NCI-H1092 treated with DMSO at 0.1 percent for 48 hours (cell line): ENCODE data around the gene TTLL10.
"Not testable (repeated sequence)": the region's sequence is repeated elsewhere in the genome, so short reads cannot be mapped to it uniquely, and the experiment has no call there.

Experiments used
- DNase-seq: peaks from one replicate; lab custom pipeline; 2025; lab: John Stamatoyannopoulos, UW

TTLL10 gene

DNA sequence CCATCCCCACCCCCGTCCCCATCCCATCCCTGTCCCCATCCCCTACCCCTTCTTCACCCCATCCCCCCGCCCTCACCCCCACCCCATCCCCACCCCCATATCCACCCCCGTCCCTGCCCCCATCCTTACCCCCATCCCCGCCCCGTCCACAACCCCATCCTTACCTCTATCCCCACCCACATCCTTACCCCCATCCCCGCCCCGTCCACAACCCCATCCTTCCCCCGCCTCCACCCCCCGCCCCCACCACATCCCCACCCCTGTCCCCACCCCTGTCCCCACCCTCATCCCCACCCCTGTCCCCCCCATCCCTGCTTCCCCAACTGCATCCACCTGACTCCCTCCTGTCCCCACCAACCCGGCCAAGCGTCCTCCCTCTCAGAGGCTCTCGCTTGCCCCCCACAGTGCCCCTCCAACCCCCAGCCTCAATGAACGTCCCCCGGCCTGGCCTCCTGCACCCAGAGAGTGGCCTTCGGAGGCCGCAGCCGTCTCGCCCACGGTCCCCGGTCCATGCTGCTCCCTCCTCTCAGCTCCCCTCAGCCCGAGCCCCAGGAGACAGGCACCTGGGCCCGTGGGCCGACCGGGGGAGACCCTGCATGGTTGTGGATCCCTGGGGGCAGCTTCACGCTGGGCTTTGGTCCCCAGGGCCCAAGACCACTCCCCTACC lies 32.3 kb upstream of the TTLL10 start:
- no peak for DNase-seq

DNA sequence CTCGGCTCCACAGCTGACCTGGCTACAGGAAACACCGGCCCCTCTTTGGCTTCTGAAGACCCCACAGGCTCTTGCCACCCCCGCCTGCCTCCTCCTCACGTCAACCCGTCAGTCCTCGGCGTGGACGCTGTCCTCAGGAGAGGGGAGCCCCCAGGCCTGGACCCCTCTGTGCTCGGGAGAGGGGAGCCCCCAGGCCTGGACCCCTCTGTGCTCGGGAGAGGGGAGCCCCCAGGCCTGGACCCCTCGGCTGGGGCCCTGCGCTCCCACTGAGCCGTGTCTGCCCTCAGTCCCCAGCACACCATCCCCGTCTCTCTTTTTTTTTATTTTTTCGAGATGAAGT lies 31.8 kb upstream of the TTLL10 start:
- no peak for DNase-seq

DNA sequence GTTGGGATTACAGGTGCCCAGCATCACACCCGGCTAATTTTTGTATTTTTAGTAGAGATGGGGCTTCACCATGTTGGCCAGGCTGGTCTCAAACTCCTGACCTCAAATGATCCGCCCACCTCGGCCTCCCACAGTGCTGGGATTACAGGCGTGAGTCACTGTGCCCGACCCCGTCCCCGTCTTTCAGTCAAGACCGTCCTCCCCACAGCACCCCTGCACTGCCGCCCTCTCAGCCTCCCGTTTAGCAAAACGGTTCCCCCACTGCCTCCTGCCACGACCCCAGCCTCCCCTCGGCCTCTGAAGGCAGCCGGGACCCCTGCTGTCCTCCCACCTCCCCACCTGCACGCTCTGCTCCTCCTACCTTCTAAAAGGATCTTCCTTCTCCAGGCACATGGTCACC lies 31.3 kb upstream of the TTLL10 start:
- not testable (repeated sequence) for DNase-seq

DNA sequence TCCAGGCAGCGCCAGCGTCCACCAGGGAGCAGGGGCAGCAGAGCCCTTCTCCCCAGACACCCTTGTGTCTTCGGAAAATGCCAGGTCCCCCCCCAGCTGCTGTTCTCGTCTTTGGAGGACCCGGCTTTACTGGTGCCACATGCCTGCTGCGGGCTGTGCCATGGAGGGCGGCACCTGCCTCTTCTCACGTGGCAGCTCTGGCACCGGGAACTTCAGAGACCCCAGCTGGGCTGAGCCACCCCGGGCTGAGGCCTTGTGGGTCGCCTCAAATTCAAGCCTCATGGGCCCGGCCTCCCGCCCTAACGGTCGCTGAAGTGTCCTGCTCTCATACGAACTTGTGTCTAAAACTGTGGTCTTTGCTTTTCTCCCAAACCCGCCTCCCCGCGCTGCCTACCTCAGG lies 30.8 kb upstream of the TTLL10 start:
- DNase-seq: no peak

DNA sequence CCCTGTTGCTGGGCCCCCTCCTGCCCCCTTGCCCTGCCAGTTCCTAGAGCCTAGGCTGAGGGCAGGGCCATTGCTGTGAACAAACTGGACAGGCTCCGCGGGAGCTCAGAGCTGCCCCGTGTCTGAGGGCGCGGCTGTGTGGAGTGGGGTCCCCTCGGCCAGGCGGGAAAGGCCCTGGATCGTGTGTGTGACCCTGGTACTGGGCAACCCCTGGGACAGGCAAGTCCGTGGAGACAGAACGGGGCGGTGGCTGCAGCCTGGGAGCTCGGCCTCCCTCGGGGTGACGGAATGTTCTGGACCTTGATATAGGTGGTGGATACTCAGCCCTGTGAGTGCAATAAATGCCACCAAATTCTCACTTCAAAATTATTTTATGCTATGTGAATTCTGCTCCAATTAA lies 30.0 kb upstream of the TTLL10 start:
- DNase-seq: no peak

DNA sequence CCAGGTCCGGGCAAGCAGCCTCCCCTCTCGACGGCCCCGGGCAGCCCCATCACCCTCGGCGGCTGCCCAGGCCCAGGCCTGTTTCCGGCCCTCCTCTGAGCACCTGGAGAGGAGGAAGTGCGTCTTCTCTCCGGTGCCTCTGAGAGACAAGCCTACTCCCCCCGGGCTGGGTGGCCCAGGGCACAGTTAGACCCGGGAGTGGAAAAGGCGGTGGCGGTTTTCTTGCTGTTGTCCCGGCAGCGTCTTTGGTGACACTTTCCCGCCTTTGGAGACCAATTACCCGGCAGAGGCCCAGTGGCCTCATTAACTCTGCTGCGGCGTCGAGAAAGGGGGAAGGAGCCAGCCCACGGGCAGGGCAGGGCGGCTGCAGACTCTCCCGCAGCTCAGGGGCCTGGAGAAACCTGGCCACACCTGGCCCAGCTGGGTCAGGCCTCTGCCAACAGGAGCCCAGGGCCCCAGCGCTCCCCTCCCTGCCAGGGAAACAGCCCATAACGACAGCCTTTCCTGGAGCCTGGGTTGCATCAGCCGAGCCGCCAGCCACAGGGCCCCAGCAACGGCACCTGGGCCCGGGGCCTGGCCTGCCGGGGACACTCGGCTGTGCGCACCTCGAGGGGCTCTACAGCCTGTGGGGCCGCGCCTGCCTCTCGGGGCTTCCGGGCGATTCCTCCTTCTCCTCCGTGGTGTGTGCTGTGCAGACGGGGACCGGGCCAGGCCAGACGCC lies 29.4 kb upstream of the TTLL10 start:
- DNase-seq: no peak

DNA sequence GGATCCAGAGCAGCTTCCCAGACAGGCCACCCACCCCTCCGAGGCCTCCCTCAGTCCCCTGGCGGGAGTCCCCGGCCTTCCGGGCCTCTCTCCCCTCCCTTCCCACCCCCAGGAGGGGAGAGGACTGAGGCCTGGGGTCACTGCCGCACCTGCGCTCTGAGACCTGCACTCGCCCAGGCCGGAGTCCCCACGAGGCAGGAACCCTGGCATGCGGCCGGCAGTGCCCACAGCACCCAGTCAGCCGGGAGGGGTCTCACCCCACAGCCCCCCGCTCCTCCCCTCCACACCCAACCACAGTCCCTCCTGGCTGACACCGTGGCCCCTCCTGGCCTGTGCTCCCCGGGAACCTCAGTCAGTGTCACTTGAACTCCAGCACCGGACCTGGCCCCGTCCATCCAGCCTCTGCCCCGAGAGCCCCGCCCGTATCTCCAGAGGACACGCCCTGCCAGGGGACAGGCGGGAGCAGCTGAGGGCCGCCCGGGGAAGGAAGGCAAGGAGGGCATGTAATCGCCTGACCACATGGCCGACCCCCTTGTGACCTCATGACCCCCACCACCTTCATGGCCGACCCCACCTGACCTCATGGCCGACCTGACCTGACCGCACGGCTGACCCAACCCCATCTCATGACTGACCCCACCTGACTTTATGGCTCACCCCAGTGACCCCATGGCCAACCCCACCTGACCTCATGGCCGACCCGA lies 28.7 kb upstream of the TTLL10 start:
- DNase-seq: no peak

DNA sequence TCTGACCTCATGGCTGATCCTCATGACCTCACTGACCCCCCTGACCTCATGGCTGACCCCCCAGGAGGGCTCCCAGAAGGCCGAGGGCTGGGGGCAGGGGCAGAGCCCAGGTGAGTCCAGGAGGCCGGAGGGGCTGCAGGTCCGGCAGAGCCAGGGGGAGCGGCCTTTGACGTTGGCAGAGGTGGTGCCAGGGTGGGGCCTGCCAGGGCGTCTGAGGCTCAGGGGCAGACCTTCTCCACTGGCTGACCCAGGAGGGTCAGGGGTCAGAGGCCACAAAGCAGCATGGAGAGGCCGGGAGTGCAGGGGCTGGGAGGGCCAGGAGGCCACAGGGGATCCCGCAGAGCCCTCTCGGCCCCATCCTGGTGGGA lies 28.1 kb upstream of the TTLL10 start:
- no peak for DNase-seq

DNA sequence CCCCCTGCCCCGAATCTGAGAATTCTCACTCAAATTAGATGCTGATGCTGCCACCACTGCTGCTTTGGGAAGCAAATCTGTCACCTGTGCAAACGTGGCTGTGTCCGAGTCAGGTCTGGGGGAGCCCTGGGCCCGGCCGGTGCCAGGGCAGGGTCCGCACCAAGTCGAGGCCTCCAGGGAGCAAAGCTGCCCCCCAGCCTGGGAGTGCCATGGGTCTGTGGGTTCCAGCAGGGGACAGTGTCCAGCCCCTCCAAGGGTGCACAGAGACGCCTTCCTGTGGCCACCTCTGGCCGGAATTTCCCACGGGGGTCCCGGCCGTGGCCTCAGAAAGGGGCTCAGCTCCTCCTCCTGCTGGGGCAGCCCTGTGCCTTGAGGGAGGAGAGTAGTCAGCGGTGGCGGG lies 27.7 kb upstream of the TTLL10 start:
- no peak for DNase-seq

DNA sequence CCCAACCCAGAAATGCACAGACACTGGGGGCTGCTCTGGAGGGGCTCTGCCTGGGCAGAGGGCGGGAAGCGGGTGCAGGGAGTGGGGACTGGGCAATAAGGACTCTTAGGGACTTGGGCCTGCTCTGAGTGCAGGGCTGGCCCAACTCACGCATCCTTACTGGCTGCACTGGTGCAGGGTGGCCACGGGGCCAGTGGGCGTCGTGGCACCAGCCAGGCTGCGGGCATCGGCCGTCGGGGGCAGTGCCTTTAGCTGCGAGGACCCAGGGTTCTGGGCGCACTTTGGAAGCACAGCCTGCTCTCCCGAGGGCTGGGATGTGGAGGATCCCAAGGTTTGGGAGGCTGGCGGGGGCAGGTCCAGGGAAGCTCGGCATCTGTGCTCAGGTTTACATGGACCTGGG lies 27.1 kb upstream of the TTLL10 start:
- no peak for DNase-seq

DNA sequence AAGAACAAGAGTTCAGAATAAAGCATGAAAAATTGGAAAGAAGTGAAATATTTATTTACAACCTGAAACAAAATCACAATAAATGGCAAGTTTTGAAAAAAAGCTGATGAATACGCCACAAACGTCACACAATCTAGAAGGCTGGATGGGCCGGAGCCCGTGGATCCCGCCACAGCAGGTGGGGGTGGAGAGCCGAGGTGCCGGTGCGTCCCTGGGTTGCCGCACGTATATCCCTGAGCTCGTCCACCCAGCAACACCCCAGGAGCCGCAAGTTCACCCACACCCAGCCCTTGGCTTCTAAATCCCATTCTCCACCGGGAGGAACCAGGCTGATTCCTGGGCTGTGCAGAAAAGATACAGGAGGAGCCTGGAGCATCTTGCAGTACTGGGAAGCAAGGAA lies 25.6 kb upstream of the TTLL10 start:
- DNase-seq: no peak

DNA sequence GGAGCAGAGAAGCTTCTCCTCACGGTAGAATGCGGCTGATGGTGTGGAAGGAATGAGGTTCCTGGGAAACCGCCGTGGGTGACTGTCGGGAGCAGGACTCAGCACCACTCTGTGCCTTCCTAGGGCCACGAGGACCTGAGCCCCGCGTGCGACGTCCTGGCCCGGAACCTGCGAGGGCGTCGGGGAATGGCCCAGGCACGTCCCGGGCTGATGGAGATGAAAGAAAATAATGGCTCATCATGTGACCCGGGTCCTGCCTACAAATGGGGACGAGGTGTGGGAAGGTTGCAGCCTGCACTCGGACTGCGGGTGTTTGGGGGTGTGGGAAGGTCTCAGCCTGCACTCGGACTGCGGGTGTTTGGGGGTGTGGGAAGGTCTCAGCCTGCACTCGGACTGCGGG lies 25.1 kb upstream of the TTLL10 start:
- DNase-seq: no peak

DNA sequence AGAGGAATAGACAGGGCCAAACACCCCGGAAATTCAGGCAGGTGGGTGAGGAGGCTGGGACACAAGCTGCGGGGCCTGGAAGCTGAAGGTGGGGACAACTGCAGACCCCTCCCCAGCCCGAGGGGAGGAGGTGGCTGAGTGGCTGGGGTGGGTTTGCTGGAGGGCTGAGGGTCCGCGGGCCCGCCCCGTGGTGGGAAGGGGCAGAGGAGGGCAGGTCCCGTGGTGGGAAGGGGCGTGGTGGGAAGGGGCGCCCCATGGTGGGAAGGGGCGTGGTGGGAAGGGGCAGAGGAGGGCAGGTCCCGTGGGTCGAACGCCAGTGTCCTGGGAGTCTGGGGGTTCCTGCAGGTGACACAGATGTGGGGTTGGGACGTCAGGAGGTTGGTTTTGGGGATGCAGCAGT lies 24.3 kb upstream of the TTLL10 start:
- DNase-seq: no peak

DNA sequence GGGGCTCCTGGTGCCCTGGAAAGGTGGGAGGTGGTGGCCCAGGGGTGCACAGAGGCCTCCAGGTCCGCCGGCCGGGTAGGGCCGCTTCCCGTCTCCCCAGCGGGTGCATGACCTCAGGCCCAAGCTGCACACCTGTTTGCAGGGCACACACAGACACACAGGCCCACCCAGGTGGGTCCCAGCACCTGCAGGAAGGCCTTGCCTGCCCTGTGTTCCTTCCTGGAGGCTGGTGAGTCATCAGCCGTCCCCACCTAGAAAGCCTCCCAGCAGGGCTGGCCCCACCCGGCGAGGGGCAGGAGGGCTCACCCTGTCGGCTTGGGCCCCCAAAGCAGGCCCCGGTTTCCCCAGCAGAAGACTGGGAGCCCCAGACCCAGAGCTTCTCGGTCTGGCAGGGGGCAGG lies 23.6 kb upstream of the TTLL10 start:
- no peak for DNase-seq

DNA sequence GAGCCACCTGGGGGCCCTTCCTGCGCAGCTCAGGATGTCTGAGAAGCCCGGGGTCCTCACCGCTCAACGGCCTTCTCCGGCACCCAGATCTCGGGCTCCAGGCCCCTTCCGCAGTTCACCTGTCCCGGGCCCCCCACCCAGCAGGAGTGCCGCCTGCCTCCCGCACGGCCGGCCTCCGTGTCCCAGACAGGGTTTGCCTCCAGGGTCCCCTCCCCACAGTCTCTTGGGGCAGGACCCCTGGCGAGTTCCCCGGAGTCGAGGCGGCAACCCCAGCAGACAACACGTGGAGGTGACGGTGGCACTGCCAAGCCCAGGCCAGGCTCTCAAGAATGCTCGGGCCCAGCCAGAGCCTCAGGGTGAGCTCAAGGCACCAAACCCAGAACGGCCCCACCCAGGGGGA lies 22.4 kb upstream of the TTLL10 start:
- DNase-seq: no peak

DNA sequence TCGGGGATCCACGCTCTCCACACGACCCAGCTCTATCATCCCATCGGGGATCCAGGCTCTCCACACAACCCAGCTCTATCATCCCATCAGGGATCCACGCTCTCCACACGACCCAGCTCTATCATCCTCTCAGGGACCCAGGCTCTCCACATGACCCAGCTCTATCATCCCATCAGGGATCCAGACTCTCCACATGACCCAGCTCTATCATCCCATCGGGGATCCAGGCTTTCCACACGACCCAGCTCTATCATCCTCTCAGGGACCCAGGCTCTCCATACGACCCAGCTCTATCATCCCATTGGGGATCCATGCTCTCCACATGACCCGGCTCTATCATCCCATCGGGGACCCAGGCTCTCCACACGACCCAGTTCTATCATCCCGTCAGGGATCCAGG lies 21.2 kb upstream of the TTLL10 start:
- DNase-seq: not testable (repeated sequence)

DNA sequence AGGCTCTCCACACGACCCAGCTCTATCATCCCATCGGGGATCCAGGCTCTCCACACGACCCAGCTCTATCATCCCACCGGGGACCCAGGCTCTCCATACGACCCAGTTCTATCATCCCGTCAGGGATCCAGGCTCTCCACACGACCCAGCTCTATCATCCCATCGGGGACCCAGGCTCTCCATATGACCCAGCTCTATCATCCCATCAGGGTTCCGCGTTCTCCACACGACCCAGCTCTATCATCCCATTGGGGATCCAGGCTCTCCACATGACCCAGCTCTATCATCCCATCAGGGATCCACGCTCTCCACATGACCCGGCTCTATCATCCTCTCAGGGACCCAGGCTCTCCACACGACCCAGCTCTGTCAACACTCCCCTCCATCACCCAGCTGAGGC lies 20.5 kb upstream of the TTLL10 start:
- not testable (repeated sequence) for DNase-seq

DNA sequence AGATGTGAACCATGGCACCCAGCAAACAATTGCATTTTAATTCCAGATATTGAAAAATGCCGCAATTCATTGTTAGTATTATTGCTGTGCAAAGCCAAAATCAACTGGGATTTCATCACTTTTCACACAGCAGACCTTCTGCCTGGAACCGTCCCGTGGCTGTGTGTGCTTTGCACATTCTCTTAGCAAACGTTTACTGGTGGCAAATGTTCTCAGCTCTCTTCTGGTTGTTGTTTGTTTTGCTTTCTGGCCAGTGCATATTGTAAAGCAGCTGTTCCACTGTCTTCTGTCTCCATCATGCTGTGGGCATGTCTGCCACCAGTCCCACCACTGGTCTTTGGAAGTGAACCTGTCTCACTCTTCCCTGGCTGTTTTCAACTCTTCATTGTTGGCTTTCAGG lies 19.8 kb upstream of the TTLL10 start:
- no peak for DNase-seq

DNA sequence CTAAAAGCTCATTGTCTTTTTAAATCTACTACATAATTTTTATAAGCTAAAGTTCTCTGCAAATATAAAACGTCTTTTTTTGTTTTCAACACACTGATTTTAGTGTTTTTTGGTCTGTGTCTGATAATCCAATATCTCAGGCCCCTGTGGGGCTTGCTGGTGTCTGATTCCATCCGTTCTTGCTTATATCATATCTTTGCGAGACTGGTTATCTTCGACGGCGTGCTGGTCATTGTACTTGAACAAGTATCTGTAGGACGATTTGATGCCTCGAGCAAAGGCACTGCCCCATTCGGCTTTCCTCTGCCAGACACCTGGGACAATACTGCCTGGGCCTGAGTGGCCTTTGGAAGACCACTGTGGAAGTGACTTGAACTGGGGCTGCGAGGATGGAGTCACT lies 18.4 kb upstream of the TTLL10 start:
- DNase-seq: no peak

DNA sequence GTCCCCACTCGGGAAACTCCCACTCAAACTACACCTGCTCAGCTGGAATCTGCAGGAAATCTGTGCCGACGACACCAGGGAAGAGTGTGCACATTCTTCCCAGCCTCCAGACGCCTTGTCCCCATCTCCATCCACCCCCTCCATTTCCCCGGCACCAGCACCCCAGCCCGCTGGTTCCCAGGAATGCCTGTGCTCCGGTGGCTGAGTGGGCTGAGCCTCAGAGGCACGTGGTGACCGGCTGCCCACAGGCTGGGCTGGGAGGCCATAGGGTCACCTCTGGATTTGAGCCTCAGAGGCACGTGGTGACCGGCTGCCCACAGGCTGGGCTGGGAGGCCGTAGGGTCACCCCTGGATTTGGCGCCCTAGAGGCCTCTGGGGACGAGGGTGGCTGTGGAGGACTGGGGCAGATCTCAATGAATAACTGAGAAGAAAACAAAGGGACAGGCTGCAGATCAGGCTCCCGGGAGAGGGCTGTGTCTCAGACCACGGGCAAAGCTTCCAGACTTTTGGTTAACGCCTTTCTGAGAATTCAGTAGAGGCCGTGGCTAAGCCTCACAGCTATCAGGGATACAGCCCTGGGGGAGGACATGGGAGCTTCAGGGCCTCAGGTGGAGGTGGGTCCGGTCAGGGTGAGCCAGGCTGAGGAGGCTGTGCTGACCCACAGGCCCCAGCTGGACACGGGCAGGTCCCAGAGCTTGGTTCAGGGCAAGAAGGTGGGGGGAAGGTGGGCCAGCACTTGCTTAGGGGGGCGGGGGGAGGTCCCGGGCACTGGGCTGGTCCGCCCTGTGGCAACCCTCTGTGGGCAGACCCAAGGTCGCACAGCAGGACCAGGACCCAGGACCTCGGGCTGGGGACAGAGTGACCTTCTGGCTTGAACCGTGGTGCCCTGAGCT lies 17.3 kb upstream of the TTLL10 start:
- DNase-seq: no peak

DNA sequence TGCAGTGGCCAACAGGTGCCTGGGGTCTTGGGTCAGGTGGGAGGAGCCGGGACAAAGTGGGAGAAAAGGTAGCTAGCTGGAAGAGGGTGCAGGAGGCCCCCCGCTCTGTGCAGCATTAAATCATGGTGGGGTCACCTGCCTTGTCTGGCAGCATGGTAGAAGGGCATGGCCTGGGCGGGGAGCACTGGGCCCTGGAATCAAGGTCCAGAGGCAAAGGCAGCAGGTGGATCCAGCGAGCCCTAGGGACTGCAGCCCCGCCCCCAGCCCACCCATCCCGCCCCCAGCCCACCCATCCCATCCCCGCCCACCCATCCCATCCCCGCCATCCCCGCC lies 16.7 kb upstream of the TTLL10 start:
- DNase-seq: no peak

DNA sequence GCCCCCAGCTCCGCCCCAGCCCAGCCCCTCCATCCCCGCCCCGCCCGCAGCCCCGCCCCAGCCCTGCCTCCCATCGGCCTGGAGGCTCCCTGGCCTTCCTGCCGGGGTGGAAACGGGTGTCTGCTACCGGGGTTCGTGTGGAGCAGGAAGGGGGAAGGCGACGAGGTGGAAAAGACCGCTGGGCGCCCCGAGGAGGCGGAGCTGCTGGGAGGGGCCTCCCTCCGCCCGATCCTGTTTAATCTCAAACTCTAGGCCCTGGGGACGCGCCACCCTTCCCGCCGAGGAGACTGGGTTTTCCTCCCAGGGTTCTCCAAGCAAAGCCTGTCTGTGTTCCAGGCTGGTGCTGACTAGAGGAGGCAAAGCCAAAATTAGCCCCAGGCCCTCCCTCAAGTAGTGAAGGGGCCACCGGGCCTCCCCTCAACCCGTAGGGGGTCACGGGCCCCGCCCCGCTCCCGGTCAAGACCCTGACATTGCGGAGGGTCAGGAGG lies 16.2 kb upstream of the TTLL10 start:
- no peak for DNase-seq
